Measurements from ENCODE around the gene MAD1L1.
"Not testable (repeated sequence)": the region's sequence is repeated elsewhere in the genome, so short reads cannot be mapped to it uniquely, and the experiment has no call there.

Gene MAD1L1

GRCh38 chr7:2059964-2060700 is 172.6 kb downstream of the MAD1L1 start:
- DNase-seq = no peak

GRCh38 chr7:2058246-2058645 is 174.5 kb downstream of the MAD1L1 start:
- DNase-seq = not testable (repeated sequence)

GRCh38 chr7:2055956-2056355 is 176.8 kb downstream of the MAD1L1 start:
- no peak for DNase-seq

- no peak for DNase-seq
These were observed 177.8 kb downstream of the MAD1L1 start for GRCh38 chr7:2054927-2055326.

- DNase-seq = no peak
These were observed 179.3 kb downstream of the MAD1L1 start for GRCh38 chr7:2053395-2053794.

GRCh38 chr7:2052657-2053048 is 180.1 kb downstream of the MAD1L1 start:
- no peak for DNase-seq

GRCh38 chr7:2051707-2052656 is 180.8 kb downstream of the MAD1L1 start:
- no peak for DNase-seq

GRCh38 chr7:2050511-2050866 is 182.3 kb downstream of the MAD1L1 start:
- DNase-seq = no peak

GRCh38 chr7:2049782-2050510 is 182.8 kb downstream of the MAD1L1 start:
- no peak for DNase-seq

- no peak for DNase-seq
These were observed 183.5 kb downstream of the MAD1L1 start for GRCh38 chr7:2049111-2049781.

- DNase-seq = no peak
These were observed 184.2 kb downstream of the MAD1L1 start for GRCh38 chr7:2048531-2048930.

GRCh38 chr7:2048006-2048405 is 184.7 kb downstream of the MAD1L1 start:
- DNase-seq = no peak

GRCh38 chr7:2046581-2047565 is 185.9 kb downstream of the MAD1L1 start:
- no peak for DNase-seq

- no peak for DNase-seq
These were observed 187.0 kb downstream of the MAD1L1 start for GRCh38 chr7:2045559-2046405.

GRCh38 chr7:2044883-2045471 is 187.8 kb downstream of the MAD1L1 start:
- DNase-seq = no peak

GRCh38 chr7:2044311-2044882 is 188.3 kb downstream of the MAD1L1 start:
- no peak for DNase-seq

- no peak for DNase-seq
These were observed 189.3 kb downstream of the MAD1L1 start for GRCh38 chr7:2043316-2044039.

GRCh38 chr7:2042650-2043049 is 190.1 kb downstream of the MAD1L1 start:
- DNase-seq = no peak

All from kidney glomerular epithelial cell (primary cell).